Measurements from ENCODE around the gene KCNS1. TPM values are rescaled to one million over a fixed set of nuclear protein-coding genes. Genes with fewer than 3 reads are reported as not detected.
"Not testable (repeated sequence)": the region's sequence is repeated elsewhere in the genome, so short reads cannot be mapped to it uniquely, and the experiment has no call there.

Gene KCNS1
- total RNA-seq, 2 experiments from 2014 or later = 0.18 to 0.49 TPM

DNA sequence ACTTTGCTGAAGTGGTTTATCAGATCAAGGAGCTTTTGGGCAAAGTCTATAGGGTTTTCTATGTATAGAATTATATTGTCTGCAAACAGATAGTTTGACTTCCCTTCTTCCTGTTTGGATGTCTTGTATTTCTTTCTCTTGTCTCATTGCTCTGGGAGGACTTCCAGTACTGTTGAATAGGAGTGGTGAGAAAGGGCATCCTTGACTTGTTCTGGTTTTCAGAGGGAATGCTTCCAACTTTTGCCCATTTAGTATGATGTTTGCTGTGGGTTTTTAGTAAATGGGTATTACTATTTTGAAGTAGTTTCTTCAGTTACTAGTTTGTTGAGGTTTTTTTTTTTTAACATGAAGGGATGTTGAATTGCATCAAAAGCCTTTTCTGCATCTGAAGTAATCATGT, 36.1 kb downstream of the KCNS1 start:
- CTCF ChIA-PET = interaction anchor here (1.2 to 2.9 kb wide), 5 partner anchors 10 to 229 kb away, joined by 3 to 10 read pairs (median 3); no protein-coding TSS in a partner anchor
- no peak overlapping the region for H3K4me3 Mint-ChIP-seq
- H3K27ac Mint-ChIP-seq = no peak overlapping the region
- H3K4me1 Mint-ChIP-seq = peaks cover 36% of the 10 kb centered on the region
- H3K9me3 Mint-ChIP-seq (ENCODE audit: low read depth) = no peaks in the 10 kb centered on the region
- no peak for DNase-seq
- ATAC-seq = no peak
- peaks cover 55% of the 10 kb centered on the region for H3K36me3 Mint-ChIP-seq
- H3K27me3 Mint-ChIP-seq = no peaks in the 10 kb centered on the region

DNA sequence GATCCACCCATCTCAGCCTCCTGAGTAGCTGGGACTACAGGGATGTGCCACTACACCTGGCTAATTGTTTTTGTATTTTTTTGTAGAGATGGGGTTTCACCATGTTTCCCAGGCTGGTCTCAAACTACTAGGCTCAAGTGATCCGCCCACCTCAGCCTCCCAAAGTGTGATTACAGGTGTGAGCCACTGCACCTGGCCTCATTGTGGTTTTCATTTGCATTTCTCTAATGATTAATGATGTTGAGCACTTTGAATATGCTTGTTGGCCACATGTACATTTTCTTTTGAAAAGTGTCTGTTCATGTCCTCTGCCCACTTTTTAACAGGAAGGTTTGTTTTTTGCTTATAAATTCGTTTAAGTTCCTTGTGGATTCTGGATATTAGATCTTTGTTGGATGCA, 37.8 kb downstream of the KCNS1 start:
- peaks cover 50% of the 10 kb centered on the region for H3K4me1 Mint-ChIP-seq
- not testable (repeated sequence) for H3K9me3 Mint-ChIP-seq (ENCODE audit: low read depth); H3K4me3 Mint-ChIP-seq; H3K27ac Mint-ChIP-seq; ATAC-seq; H3K27me3 Mint-ChIP-seq; DNase-seq
- peaks cover 56% of the 10 kb centered on the region for H3K36me3 Mint-ChIP-seq
- CTCF ChIA-PET = interaction anchor here (2.1 to 2.9 kb wide), 2 partner anchors 17 to 19 kb away, joined by 5 to 10 read pairs; no protein-coding TSS in a partner anchor

DNA sequence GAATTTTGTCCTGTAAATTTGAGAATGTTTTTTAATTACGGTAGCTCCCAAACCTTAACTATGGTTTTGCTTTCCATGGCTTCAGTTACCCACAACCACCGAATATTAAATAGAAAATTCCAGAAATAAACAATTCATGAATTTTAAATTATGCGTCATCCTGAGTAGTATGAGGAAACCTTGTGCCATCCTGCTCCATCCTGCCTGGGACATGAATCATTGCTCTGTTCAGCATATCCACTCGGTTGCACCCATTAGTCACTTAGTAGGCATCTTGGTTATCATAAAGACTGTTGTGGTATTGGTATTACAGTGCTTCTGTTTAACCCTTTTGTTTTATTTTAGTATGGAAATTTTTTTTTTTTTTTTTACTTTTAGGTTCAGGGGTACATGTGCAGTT, 39.7 kb downstream of the KCNS1 start:
- no peaks in the 10 kb centered on the region for H3K9me3 Mint-ChIP-seq (ENCODE audit: low read depth)
- ATAC-seq (no peak), DNase-seq (no peak)
- no peak overlapping the region for H3K4me3 Mint-ChIP-seq
- H3K27me3 Mint-ChIP-seq = no peaks in the 10 kb centered on the region
- H3K36me3 Mint-ChIP-seq = peaks cover 54% of the 10 kb centered on the region
- CTCF ChIA-PET = interaction anchor here (1.4 to 2.7 kb wide), 2 partner anchors 17 to 34 kb away, joined by 4 to 10 read pairs; no protein-coding TSS in a partner anchor
- H3K4me1 Mint-ChIP-seq = peaks cover 57% of the 10 kb centered on the region
- H3K27ac Mint-ChIP-seq = no peak overlapping the region

DNA sequence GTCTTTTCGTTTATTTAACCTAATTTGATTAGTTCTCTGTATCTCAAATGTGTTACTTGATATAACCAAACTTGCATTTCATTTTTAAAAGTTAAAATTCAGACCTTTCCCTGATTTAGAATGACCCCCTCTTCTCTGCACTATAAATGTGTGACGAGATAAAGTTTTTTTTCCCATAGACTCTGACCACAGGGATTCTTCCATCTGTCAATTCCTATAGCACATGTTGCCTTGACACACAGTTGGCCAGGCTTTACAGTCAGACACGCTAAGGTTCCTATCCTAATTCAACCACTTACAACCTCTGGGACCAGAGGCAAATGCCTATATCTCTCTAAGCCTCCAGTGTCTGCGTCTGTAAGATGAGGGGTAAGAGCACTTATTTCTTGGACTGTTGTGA, 40.6 kb downstream of the KCNS1 start:
- ATAC-seq (no peak), DNase-seq (no peak)
- no peak overlapping the region for H3K27ac Mint-ChIP-seq
- CTCF ChIA-PET = interaction anchor here (1.4 to 2.7 kb wide), 2 partner anchors 16 to 35 kb away, joined by 4 to 10 read pairs; no protein-coding TSS in a partner anchor
- H3K4me3 Mint-ChIP-seq = no peak overlapping the region
- H3K9me3 Mint-ChIP-seq (ENCODE audit: low read depth) = no peaks in the 10 kb centered on the region
- no peaks in the 10 kb centered on the region for H3K27me3 Mint-ChIP-seq
- H3K36me3 Mint-ChIP-seq = peaks cover 55% of the 10 kb centered on the region
- H3K4me1 Mint-ChIP-seq = peaks cover 63% of the 10 kb centered on the region

DNA sequence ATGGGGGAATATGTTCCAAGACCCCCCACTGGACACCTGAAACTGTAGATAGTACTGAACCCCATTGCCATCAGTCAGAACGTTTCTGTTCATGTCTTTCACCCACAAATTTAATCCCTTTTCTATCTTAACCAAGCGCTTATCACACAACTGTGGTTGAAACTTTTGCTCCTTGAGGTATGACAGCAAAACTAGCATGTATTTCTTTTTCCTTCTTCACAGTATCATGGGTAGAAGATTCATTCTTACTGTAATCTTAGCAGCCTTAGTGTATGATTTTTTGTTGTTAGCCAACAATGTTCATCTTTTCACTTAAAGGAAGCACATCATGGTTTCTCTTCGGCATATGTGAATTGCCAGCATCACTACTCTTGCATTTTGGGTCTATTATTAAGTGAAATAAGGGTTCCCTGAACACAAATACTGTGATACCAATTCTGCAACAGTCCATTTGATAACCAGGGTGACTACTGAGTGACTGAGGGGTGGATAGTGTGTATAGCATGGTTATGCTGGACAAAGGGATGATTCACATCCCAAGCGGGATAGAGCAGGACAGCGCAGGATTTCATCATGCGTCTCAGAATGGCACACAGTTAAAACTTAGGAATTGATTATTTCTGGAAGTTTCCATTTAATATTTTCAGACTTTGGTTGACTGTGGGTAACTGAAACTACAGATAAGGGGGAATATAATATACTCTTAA, 41.8 kb downstream of the KCNS1 start:
- CTCF ChIA-PET = interaction anchor here (0.9 to 2.7 kb wide), 4 partner anchors 15 to 49 kb away, joined by 3 to 10 read pairs (median 8); no protein-coding TSS in a partner anchor
- H3K27ac Mint-ChIP-seq = peak overlapping the region; percentile 75
- peaks cover 57% of the 10 kb centered on the region for H3K36me3 Mint-ChIP-seq
- DNase-seq = no peak
- H3K4me3 Mint-ChIP-seq = no peak overlapping the region
- no peaks in the 10 kb centered on the region for H3K9me3 Mint-ChIP-seq (ENCODE audit: low read depth)
- no peak for ATAC-seq
- H3K4me1 Mint-ChIP-seq = peaks cover 63% of the 10 kb centered on the region
- H3K27me3 Mint-ChIP-seq = no peaks in the 10 kb centered on the region

DNA sequence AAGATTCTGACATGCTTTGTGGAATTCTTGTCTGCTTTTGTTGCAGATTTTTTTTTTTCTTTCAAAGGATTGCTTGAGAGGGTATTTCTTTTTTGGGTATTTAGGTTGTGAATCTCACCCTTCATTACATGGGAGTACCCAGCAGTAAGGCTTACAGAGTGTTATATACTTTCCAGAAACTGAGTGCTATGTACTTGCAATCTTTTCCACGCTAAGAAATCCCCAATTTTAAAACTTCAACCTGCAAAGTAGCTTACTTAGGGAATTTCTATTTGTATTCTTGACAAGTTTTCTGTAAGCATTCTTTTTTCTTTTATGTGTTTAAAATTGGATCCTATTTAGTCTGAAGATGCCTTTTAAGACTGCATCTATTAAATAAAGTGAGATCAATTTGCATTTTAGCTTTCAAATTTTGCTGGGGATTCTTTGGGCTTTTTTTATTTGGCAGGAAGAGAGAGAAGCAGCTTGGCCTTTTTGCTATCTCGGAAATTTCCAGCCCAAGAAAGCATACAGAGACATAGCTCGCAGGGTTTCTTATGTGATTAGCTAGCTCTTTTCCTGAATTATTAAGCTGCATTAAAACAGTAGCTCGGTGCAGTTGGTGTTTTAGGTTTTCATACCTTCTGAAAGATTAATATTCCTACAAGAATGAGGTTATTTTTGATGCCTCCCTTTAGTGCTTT, 42.6 kb downstream of the KCNS1 start:
- ATAC-seq (no peak), DNase-seq (no peak)
- Mint-ChIP-seq H3K9me3 (ENCODE audit: low read depth) (no peaks in the 10 kb centered on the region), H3K4me1 (peaks cover 66% of the 10 kb centered on the region), H3K27me3 (no peaks in the 10 kb centered on the region), H3K27ac (peak overlapping the region; percentile 75), H3K4me3 (no peak overlapping the region), H3K36me3 (peaks cover 60% of the 10 kb centered on the region)
- CTCF ChIA-PET = interaction anchor here (0.8 to 1.9 kb wide), 6 partner anchors 13 to 54 kb away, joined by 3 to 9 read pairs (median 4); no protein-coding TSS in a partner anchor

DNA sequence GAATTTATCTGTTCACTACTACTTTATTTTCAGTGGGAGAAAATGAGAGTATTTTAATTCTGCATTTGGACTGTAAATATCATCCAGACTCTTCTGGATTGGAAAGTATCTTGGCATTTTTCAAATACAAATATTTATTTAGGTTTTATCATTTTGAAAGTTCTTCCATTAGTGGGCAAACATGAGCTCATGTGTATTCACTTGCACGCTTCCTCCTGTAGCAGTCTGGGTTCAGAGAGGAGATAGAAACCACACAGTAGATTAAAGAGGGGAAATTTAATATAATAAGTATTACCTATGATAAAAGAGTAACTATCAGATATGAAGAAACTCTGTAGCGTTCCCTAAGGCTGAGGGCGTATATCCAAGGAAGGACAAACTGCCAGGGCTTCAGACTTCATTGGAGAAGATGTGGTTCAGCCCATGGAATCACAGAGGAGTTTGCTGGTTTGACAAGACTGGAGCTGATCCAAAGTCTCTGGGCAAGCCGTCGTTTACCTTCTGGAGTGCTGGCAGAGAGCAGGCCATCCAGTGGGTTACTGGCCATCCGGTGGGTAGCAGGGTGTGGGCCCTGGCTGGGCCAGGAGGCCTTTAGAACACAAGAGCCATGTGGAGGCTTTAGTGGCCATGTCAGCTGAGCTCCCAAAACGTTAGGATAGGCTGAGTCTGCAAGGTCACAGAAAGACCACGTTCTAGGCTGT, 44.3 kb downstream of the KCNS1 start:
- no peak overlapping the region for H3K4me3 Mint-ChIP-seq
- peaks cover 52% of the 10 kb centered on the region for H3K36me3 Mint-ChIP-seq
- CTCF ChIA-PET = interaction anchor here (4.6 to 7.1 kb wide), 2 partner anchors 14 to 40 kb away, joined by 32 to 57 read pairs; no protein-coding TSS in a partner anchor
- ATAC-seq = no peak
- H3K4me1 Mint-ChIP-seq = peaks cover 76% of the 10 kb centered on the region
- no peak for DNase-seq
- H3K27me3 Mint-ChIP-seq = no peaks in the 10 kb centered on the region
- no peak overlapping the region for H3K27ac Mint-ChIP-seq
- H3K9me3 Mint-ChIP-seq (ENCODE audit: low read depth) = no peaks in the 10 kb centered on the region

DNA sequence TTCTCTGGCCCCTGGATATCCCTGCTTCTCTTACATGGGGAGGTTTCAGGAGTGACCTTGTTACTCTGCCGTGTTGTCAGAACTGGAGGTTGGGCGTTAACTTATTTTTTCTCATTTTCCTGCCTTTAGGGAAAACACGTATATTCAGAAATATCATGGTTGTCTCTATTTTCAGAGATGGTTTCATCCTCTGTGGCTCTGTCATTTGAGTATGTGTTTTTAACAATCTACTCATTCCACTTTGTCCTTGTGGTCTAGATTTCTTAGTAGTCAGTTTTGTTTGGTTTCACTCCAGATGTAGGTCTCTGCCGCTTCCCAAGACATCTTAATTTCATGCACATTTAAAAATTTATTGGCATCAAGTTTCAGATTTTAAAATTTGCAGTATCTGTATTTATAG, 45.9 kb downstream of the KCNS1 start:
- ATAC-seq (no peak), DNase-seq (no peak)
- CTCF ChIA-PET = interaction anchor here (4.6 to 7.1 kb wide), 2 partner anchors 12 to 41 kb away, joined by 32 to 57 read pairs; no protein-coding TSS in a partner anchor
- Mint-ChIP-seq H3K27me3 (no peaks in the 10 kb centered on the region), H3K4me1 (peaks cover 75% of the 10 kb centered on the region), H3K36me3 (peaks cover 43% of the 10 kb centered on the region), H3K27ac (peak overlapping the region; percentile 74), H3K4me3 (peak overlapping the region; percentile 27), H3K9me3 (ENCODE audit: low read depth) (no peaks in the 10 kb centered on the region)

DNA sequence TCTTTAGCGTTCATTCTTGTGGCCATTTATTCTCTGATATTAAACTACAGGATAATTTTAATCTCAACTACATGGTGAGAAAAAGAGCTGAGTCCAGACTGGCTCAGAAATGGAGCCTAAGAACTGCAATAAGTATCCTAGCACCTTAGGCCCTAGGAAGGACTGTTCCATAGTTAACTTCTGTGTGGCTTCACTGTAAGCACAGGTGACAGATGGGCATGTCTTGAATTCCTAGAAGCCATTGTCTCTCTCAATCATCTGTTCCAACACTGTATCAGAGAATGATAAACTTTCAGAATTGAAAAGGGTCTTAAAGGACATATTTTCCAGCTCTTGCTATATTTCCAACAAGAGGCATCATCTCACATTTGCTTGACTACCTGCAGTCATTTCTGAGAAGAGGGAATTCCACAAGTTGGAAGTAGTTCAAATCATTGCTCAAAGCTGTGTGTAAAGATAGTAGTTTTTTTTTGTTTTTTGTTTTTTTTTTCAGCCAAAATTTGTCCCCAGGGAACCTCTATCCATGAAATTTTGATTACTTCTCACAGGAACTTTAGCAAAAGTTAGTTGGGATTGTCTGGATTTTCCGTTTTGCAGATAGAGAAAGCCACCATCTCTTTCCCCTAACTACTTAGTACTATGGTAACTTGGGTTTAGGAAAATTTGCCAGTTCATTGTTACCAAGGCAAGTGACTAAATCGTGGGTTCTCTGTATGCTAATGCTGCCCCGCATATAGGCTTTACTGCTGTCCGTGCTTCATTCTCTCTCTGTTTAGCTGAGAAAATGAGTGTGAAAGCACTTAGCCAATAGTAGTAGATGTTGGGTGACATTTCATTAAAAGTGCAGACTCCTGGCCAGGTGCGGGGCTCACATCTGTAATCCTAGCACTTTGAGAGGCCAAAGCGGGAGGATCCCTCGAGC, 47.2 kb downstream of the KCNS1 start:
- Mint-ChIP-seq H3K9me3 (ENCODE audit: low read depth) (no peaks in the 10 kb centered on the region), H3K4me1 (peaks cover 78% of the 10 kb centered on the region), H3K27ac (peak overlapping the region; percentile 75), H3K36me3 (peaks cover 42% of the 10 kb centered on the region), H3K4me3 (peak overlapping the region; percentile 17), H3K27me3 (no peaks in the 10 kb centered on the region)
- ATAC-seq = peak; percentile 31
- no peak for DNase-seq
- CTCF ChIA-PET = interaction anchor here (1.1 to 7.1 kb wide), 7 partner anchors 11 to 240 kb away, joined by 3 to 57 read pairs (median 4); no protein-coding TSS in a partner anchor

DNA sequence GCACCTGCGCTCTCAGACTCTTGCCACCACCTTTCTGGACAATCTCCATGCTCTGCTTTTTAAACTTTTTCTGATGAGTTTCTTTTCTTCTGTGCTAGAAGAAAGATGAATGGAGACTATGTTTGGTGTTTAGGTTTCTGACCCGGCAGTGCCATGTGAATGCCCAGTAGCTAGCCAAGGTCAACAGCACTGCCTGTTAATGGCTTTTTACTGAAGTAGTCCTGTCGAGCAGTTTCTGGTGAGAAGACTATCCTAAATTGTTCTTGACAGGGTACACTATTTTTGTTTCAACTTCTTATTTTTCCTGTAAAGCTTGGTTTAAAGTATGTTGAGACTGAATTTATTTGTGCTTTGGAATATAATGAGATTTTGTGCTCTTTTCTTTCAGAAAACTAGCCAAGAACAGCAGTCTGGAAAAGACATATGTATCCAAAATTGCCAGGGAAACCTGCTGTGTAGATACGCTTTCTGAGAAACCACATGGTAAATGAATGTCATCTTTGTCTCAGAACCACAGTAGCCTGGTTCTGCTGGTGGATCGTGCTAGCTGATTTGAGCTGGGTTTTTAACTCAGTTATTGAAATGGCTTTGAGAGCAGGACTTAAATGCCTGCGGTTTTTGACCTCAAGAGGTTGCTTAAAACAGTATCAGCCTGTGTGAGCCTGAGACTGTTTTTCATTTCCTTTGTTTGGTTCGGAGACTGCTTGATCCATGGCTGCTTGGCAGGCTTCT, 48.1 kb downstream of the KCNS1 start:
- ATAC-seq (peak; percentile 85), DNase-seq (peak; percentile 75)
- peak overlapping the region; percentile 75 for H3K27ac Mint-ChIP-seq
- H3K36me3 Mint-ChIP-seq = peaks cover 44% of the 10 kb centered on the region
- H3K4me3 Mint-ChIP-seq = peak overlapping the region; percentile 17
- no peaks in the 10 kb centered on the region for H3K9me3 Mint-ChIP-seq (ENCODE audit: low read depth)
- CTCF ChIA-PET = interaction anchor here (0.6 to 7.1 kb wide), 9 partner anchors 10 to 670 kb away, joined by 3 to 57 read pairs (median 3); no protein-coding TSS in a partner anchor
- H3K27me3 Mint-ChIP-seq = no peaks in the 10 kb centered on the region
- H3K4me1 Mint-ChIP-seq = peaks cover 73% of the 10 kb centered on the region

DNA sequence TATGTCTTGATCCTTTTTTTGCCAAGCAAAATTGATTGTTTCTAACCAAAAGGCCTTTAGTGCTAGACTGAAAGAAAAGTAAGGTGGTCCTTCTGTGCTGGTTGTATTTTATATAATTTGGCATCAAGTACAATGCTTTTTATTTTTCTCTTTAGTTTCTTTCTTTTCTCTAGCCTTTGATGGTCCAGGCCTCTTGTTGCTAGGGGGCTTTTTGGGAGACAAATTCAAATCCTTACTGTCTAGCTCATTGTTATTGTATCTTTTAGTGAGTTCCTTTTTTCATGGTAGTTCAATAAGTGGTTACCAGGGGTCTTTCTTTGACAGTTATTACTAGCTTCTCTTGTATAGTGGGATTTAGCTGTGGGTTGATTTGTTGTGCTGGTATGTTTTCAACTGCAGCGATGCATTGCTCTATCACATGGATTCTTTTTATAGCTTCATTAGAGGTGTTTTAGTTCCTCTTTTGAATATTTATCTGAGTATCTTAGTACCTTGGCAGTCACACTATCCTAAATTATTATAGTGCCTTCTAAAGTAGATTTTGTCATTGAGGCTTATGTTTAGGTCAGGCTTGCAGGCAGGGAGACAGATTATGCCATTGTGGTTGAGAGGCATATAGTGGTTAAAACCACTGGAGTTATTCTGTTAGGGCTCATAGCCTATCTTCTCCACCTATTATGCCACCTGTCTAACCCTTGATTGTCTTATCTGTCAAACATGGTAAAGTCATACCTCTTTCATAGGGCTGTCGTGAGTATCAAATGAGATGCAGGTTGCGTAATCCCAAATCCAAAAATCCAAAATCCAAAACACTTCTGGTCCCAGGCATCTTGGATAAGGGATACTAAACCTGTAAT, 49.5 kb downstream of the KCNS1 start:
- Mint-ChIP-seq H3K27me3 (no peaks in the 10 kb centered on the region), H3K27ac (peak overlapping the region; percentile 20), H3K4me3 (no peak overlapping the region), H3K9me3 (ENCODE audit: low read depth) (no peaks in the 10 kb centered on the region), H3K4me1 (peaks cover 70% of the 10 kb centered on the region), H3K36me3 (peaks cover 36% of the 10 kb centered on the region)
- CTCF ChIA-PET = interaction anchor here (0.9 to 7.1 kb wide), 8 partner anchors 9 to 242 kb away, joined by 3 to 57 read pairs (median 6); no protein-coding TSS in a partner anchor
- no peak for ATAC-seq
- no peak for DNase-seq

Measured in activated CD8-positive, alpha-beta memory T cell treated with anti-CD3 and anti-CD28 coated beads, Interleukin-2, amount 10 ng/mL, durations not matched to agents 7 days and 5 days (primary cell).